ENCODE results near the gene POU2AF1.

Gene POU2AF1

GRCh38 chr11:111352231-111352746, 26.8 kb downstream of the POU2AF1 start:
- Mint-ChIP-seq H3K36me3 (no peaks in the 10 kb centered on the region), H3K27ac (no peak overlapping the region), H3K9me3 (no peaks in the 10 kb centered on the region), H3K4me1 (no peaks in the 10 kb centered on the region), H3K4me3 (no peak overlapping the region)
- ATAC-seq, result no peak
- peak in 1 of 2 donors; percentile 18 for DNase-seq (ENCODE audit: low spot score in 2 of 2)

- DNase-seq (ENCODE audit: low spot score in 2 of 2), result peak in 1 of 2 donors; percentile 32
- Mint-ChIP-seq H3K27ac (no peak overlapping the region), H3K4me1 (no peaks in the 10 kb centered on the region), H3K4me3 (no peak overlapping the region), H3K36me3 (no peaks in the 10 kb centered on the region), H3K9me3 (no peaks in the 10 kb centered on the region)
- no peak for ATAC-seq
Measured at GRCh38 chr11:111351374-111352055, 27.6 kb downstream of the POU2AF1 start.

DNA sequence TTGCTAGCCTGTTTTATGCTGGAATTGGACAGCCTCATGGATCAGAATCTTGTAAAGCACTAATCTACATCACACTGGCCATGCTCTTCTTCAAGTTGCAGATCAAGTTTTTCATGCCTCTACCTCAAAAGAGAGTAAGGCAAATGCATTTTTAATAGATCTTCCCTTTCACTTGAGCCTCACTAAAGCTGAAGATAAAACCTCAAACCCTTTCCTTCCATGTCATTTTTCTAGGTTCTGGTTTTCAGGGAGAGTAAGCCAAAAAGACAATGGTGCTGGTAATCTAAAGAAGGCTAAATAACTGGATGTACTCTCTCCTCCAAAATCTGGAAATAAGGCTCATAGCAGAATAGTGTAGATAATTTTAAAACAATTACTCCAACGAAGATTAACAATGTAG, 28.3 kb downstream of the POU2AF1 start:
- no peak for ATAC-seq
- H3K9me3 Mint-ChIP-seq, result no peaks in the 10 kb centered on the region

GRCh38 chr11:111349191-111349695, 29.8 kb downstream of the POU2AF1 start:
- no peak for DNase-seq (ENCODE audit: low spot score in 2 of 2)
- Mint-ChIP-seq H3K36me3 (no peaks in the 10 kb centered on the region), H3K4me1 (no peaks in the 10 kb centered on the region), H3K4me3 (no peak overlapping the region), H3K9me3 (no peaks in the 10 kb centered on the region), H3K27ac (no peak overlapping the region)
- ATAC-seq, result no peak

More for the DNA sequence above, 28.3 kb downstream of the POU2AF1 start:
- Mint-ChIP-seq H3K4me3 (no peak overlapping the region), H3K27ac (no peak overlapping the region), H3K4me1 (no peaks in the 10 kb centered on the region), H3K36me3 (no peaks in the 10 kb centered on the region)
- no peak for DNase-seq (ENCODE audit: low spot score in 2 of 2)

GRCh38 chr11:111348147-111348546, 30.9 kb downstream of the POU2AF1 start:
- Mint-ChIP-seq H3K27ac (no peak overlapping the region), H3K4me1 (no peaks in the 10 kb centered on the region), H3K36me3 (no peaks in the 10 kb centered on the region), H3K9me3 (no peaks in the 10 kb centered on the region), H3K4me3 (no peak overlapping the region)
- DNase-seq (ENCODE audit: low spot score in 2 of 2) (no peak), ATAC-seq (no peak)

DNA sequence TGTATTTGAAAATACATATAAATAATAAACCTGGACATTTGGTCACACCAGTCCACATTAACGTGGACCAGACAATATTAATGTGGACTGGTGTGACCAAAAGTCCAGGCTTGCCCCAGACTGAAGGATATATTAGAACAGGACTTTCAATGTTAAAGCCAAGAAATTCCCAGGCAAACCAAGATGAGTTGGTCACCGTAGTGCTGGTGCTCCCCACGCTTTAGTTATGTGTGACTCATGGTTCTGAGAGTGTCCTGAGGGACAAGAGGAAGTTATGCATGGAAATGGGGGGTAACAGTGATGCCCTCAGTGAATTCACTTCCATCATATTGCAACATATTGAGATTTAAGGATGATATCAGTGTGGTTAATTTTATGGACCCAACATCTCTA, 31.4 kb downstream of the POU2AF1 start:
- Mint-ChIP-seq H3K4me3 (no peak overlapping the region), H3K9me3 (no peaks in the 10 kb centered on the region)

GRCh38 chr11:111347002-111347722, 31.9 kb downstream of the POU2AF1 start:
- H3K27ac Mint-ChIP-seq, result no peak overlapping the region

More for the DNA sequence above, 31.4 kb downstream of the POU2AF1 start:
- no peak overlapping the region for H3K27ac Mint-ChIP-seq
- no peak for ATAC-seq
- no peaks in the 10 kb centered on the region for H3K36me3 Mint-ChIP-seq
- H3K4me1 Mint-ChIP-seq, result no peaks in the 10 kb centered on the region
- peak in 1 of 2 donors; percentile 7 for DNase-seq (ENCODE audit: low spot score in 2 of 2)

DNA sequence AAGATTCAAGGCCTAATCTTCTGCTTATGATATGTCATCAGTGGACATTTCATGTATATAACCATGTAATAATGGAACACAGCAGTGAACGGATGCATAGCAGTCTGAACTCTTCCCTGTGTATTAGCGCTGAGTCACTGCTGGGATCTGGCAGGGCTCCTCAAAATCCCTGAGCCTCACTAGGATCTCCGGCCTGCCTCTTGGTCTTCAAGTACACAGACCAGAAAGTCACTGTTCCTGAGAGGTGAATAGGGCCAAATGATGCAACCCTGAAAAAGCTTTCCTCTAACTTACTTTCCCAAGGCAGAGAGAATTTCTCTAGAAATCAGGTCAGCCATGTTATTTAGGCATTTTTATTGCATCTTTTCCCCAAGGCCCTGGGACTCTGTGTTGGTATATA, 35.0 kb downstream of the POU2AF1 start:
- ATAC-seq, result no peak
- no peaks in the 10 kb centered on the region for H3K36me3 Mint-ChIP-seq
- H3K9me3 Mint-ChIP-seq, result peaks cover 4% of the 10 kb centered on the region
- peak in 1 of 2 donors; percentile 7 for DNase-seq (ENCODE audit: low spot score in 2 of 2)
- no peaks in the 10 kb centered on the region for H3K4me1 Mint-ChIP-seq
- H3K27ac Mint-ChIP-seq, result no peak overlapping the region
- no peak overlapping the region for H3K4me3 Mint-ChIP-seq

More at GRCh38 chr11:111347002-111347722, 31.9 kb downstream of the POU2AF1 start:
- Mint-ChIP-seq H3K4me1 (no peaks in the 10 kb centered on the region), H3K4me3 (no peak overlapping the region), H3K36me3 (no peaks in the 10 kb centered on the region), H3K9me3 (no peaks in the 10 kb centered on the region)
- DNase-seq (ENCODE audit: low spot score in 2 of 2) (peak in 1 of 2 donors; percentile 18), ATAC-seq (no peak)

- peaks cover 4% of the 10 kb centered on the region for H3K9me3 Mint-ChIP-seq
- H3K4me1 Mint-ChIP-seq, result no peaks in the 10 kb centered on the region
- no peaks in the 10 kb centered on the region for H3K36me3 Mint-ChIP-seq
- no peak overlapping the region for H3K4me3 Mint-ChIP-seq
- DNase-seq (ENCODE audit: low spot score in 2 of 2) (no peak), ATAC-seq (no peak)
- H3K27ac Mint-ChIP-seq, result no peak overlapping the region
Measured at GRCh38 chr11:111342329-111342728, 36.7 kb downstream of the POU2AF1 start.

DNA sequence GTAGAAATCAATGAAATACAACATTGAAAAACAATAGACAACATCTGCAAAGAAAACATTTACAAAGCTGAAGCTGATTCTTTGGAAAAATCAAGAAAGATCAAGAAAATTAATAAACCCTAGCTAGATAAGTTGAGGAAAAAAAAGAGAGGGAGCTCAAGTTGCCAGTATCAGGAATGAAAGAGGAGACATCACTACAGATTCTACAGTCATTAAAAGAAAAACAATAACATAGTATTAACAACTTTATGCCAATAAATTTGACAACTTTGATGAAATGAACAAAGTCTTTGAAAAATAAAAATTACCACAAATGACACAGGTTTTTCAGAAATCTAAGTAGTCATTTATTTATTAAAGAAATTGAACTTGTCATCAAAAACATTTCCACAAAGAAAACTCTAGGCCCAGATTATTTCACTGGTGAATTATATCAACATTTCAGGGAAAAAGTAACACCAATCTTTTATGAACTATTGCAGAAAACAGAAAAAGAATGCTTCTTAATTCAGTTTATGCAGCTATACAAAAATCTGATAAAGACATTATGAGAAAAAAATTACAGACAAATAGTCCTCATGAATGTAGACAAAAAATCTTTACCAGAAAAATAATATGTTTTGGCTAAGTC, 39.2 kb downstream of the POU2AF1 start:
- Mint-ChIP-seq H3K4me1 (no peaks in the 10 kb centered on the region), H3K9me3 (peaks cover 4% of the 10 kb centered on the region), H3K36me3 (no peaks in the 10 kb centered on the region), H3K27ac (no peak overlapping the region), H3K4me3 (no peak overlapping the region)
- ATAC-seq (no peak), DNase-seq (ENCODE audit: low spot score in 2 of 2) (no peak)

DNA sequence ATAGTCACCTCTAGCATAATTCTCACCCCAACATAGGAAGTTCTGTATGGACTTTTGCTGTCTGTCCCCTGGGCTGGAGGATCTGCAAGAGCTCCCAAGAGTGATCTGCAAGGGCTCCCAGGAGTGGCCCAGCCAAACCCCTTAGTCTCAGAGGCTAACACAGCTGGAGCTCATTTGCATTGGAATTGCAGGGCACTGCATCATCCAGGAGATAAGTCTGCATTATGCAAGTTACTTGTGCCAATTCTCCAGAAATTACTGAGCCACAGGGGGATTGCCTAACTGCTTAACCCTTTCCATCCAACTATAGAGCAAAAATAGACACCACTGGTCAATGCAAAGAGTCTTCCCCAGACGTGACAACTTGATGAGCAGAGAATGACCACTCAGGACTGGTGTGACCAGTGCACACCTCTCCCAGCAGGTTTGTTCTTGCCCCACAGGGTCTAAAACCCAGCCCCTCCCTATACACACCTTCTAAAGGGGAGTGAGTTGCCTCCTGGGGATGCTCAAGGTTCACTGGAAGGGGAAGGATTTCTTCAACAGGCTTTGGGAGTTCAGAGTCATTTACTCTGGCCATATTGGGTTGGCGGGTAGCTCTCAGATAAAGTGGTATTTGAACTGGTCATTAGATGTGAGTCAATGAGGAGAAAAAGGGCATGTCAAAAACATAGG, 42.4 kb downstream of the POU2AF1 start:
- H3K4me3 Mint-ChIP-seq, result no peak overlapping the region
- ATAC-seq (no peak), DNase-seq (ENCODE audit: low spot score in 2 of 2) (no peak)
- no peaks in the 10 kb centered on the region for H3K4me1 Mint-ChIP-seq
- H3K27ac Mint-ChIP-seq, result no peak overlapping the region
- H3K36me3 Mint-ChIP-seq, result no peaks in the 10 kb centered on the region
- H3K9me3 Mint-ChIP-seq, result peaks cover 4% of the 10 kb centered on the region

DNA sequence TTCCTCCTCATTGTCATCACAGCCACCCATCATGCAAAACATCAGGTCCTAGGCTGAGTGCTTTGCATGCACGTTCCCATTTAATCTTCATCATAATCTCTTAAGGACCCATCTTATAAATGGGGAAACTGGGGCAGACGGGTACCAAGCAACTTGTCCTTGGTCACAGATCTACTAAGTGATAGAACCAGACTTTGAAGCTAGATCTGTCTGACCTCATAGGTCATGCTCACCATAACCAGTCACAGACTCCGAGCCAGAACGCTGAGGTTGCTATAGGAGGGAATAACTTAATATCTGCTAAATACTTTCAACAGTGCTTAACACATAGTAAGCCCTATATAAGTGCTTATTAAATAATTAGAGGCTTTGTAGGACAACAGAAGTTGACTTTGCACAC, 43.0 kb downstream of the POU2AF1 start:
- H3K4me3 Mint-ChIP-seq, result no peak overlapping the region
- H3K27ac Mint-ChIP-seq, result no peak overlapping the region
- peaks cover 4% of the 10 kb centered on the region for H3K9me3 Mint-ChIP-seq
- DNase-seq (ENCODE audit: low spot score in 2 of 2) (no peak), ATAC-seq (no peak)
- H3K36me3 Mint-ChIP-seq, result no peaks in the 10 kb centered on the region
- H3K4me1 Mint-ChIP-seq, result no peaks in the 10 kb centered on the region

DNA sequence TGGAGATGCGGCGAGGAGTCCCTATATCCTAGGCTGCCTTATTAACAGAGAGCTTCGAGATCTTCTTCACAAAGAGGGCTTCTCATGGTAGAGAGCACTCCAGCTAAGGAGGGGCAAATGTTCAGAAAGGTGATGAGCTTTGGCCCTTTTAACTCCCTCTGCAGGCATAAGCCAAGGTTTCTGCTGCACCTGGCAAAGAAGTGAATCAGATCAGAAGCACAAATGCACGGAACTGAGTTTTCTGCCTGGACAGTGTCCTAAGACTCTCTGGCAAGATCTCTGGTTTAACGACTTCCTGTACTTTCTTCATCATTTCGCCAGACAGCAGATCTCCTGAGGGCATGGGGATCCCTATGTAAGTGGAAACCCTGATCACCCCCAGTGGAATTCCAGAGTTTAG, 43.5 kb downstream of the POU2AF1 start:
- Mint-ChIP-seq H3K4me1 (no peaks in the 10 kb centered on the region), H3K9me3 (peaks cover 4% of the 10 kb centered on the region), H3K4me3 (no peak overlapping the region), H3K27ac (no peak overlapping the region), H3K36me3 (no peaks in the 10 kb centered on the region)
- DNase-seq (ENCODE audit: low spot score in 2 of 2) (no peak), ATAC-seq (no peak)

- Mint-ChIP-seq H3K4me3 (no peak overlapping the region), H3K4me1 (no peaks in the 10 kb centered on the region), H3K27ac (no peak overlapping the region), H3K36me3 (no peaks in the 10 kb centered on the region), H3K9me3 (peaks cover 4% of the 10 kb centered on the region)
- ATAC-seq (no peak), DNase-seq (ENCODE audit: low spot score in 2 of 2) (no peak)
Measured at GRCh38 chr11:111334532-111335502, 44.3 kb downstream of the POU2AF1 start.
